Gastroesophageal sphincter (tissue), 4 donors: ENCODE data around the gene CCDC146. TPM values are rescaled to one million over a fixed set of nuclear protein-coding genes. Genes with fewer than 3 reads are reported as not detected.

ENCODE experiments used
- ATAC-seq: fragments of 150-250 bp; one replicate; pipeline ENCODE4 v1.9.1; 2016; ENCODE audit warnings: mild to moderate bottlenecking, moderate library complexity
- H3K27ac ChIP-seq, 4 donors: fragments of 200-600 bp; sonication (generic) in 3 of 4; 1 replicate in 3 of 4; 2 replicates in 1 of 4; pipeline ENCODE4 v1.5.1; 2016 to 2019
- H3K27me3 ChIP-seq: fragments of 200-600 bp; sonication (generic); one replicate; pipeline ENCODE4 v1.5.1; 2019
- H3K36me3 ChIP-seq, 2 donors: fragments of 200-600 bp; sonication (generic); one replicate each; pipeline ENCODE4 v1.5.1; 2019; ENCODE audit warnings: control low read depth in 1 of 2
- H3K4me1 ChIP-seq, 3 donors: fragments of 200-600 bp; sonication (generic); 1 replicate in 2 of 3; 2 replicates in 1 of 3; pipeline ENCODE4 v1.5.1; 2016 to 2019; ENCODE audit warnings: control low read depth in 2 of 3
- H3K4me3 ChIP-seq, 2 donors: fragments of 200-600 bp; sonication (generic); one replicate each; pipeline ENCODE4 v1.5.1; 2019; ENCODE audit warnings: mild to moderate bottlenecking in 1 of 2, moderate library complexity in 1 of 2
- H3K9me3 ChIP-seq, 3 donors: fragments of 200-600 bp; sonication (generic); one replicate each; pipeline ENCODE4 v1.5.1; 2017 to 2019; ENCODE audit warnings: control low read depth in 2 of 3
- CTCF ChIP-seq, 4 experiments: fragments of 200-600 bp in 2 of 4; fragments of 450-650 bp in 2 of 4; sonication (generic) in 1 of 4; IDR thresholded peaks; one replicate each; pipeline ENCODE4 v1.5.1; 2017 to 2019; ENCODE audit warnings: antibody characterized with exemption in 4 of 4, mild to moderate bottlenecking in 2 of 4, moderate library complexity in 2 of 4
- EP300 ChIP-seq: sonication (generic); formaldehyde crosslinking; IDR thresholded peaks from one replicate; pipeline ENCODE4 v1.6.1; 2017; ENCODE audit warnings: antibody characterized with exemption, mild to moderate bottlenecking
- POLR2A ChIP-seq, 2 donors: fragments of 450-650 bp; IDR thresholded peaks; one replicate each; pipeline ENCODE4 v1.6.1; 2017; ENCODE audit warnings: antibody characterized with exemption in 2 of 2, mild to moderate bottlenecking in 2 of 2, moderate library complexity in 1 of 2
- POLR2AphosphoS5 ChIP-seq: sonication (generic); formaldehyde crosslinking; IDR thresholded peaks from one replicate; pipeline ENCODE4 v1.6.1; 2017; ENCODE audit warnings: antibody characterized with exemption
- WGBS, 2 donors: methylation state at CpG; one replicate each; pipeline ENCODE4 v1.1.5; 2018; ENCODE audit warnings: low coverage in 1 of 2; 5-methylcytosine and 5-hydroxymethylcytosine counted together
- total RNA-seq, 4 donors: library from RNA; depleted of rRNA; stranded (reverse); fragments of >200 nt; gene quantifications; one replicate each; pipeline ENCODE4 v1.1.0, GENCODE V29; 2016

Gene CCDC146
- total RNA-seq, 4 donors from 2014 or later = 8.7 to 29.3 (median 20.1) TPM

- Histone ChIP-seq H3K36me3 (no peaks in the 10 kb centered on the region), H3K27ac (no peak overlapping the region), H3K4me3 (no peak overlapping the region), H3K9me3 (peaks cover 0 to 4% (median 0%) of the 10 kb centered on the region in 3 donors), H3K27me3 (no peaks in the 10 kb centered on the region), H3K4me1 (peaks cover 0 to 29% (median 0%) of the 10 kb centered on the region in 3 donors)
- no peak for ATAC-seq
- 58 to 81% methylated on average over 2 of the region's 2 CpGs for WGBS, 2 donors
- no peak for TF ChIP-seq POLR2AphosphoS5
Observed at GRCh38 chr7:77235276-77235675, 112.9 kb downstream of the CCDC146 start.

DNA sequence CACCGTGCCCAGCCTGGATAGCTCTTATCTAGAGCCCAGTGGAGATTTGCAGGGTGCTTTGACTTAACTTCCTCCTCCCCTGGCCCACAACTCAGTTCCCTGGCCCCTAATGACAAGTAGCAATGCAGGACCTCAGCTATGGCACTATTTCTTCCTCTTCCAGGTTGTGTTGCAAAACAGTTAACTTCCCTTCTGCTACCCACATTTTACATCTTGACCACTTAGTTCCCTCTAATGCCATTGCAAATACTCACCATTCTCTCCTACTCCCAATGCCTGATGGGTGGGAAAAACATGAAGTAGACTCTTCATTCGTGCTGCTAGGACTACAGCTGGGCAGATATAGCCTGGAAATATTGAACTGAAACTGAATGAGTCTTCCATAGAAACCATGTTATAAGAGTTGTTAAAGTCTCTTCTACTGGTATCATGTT is 116.3 kb downstream of the CCDC146 start:
- H3K36me3 ChIP-seq = no peaks in the 10 kb centered on the region
- no peak overlapping the region for H3K4me3 ChIP-seq
- H3K4me1 ChIP-seq = peaks cover 0 to 46% (median 3%) of the 10 kb centered on the region in 3 donors
- TF ChIP-seq EP300 (no peak), POLR2AphosphoS5 (no peak), POLR2A (IDR thresholded peaks at IDR 0.05) (no peak), CTCF (IDR thresholded peaks at IDR 0.05) (no peak)
- no peaks in the 10 kb centered on the region for H3K9me3 ChIP-seq
- peak; percentile 65 for ATAC-seq
- no peaks in the 10 kb centered on the region for H3K27me3 ChIP-seq
- peak overlapping the region in 3 of 4 donors; percentile 50 to 63 (median 57) for H3K27ac ChIP-seq
- 71 to 80% methylated on average over 1 of the region's 2 CpGs for WGBS, 2 donors

DNA sequence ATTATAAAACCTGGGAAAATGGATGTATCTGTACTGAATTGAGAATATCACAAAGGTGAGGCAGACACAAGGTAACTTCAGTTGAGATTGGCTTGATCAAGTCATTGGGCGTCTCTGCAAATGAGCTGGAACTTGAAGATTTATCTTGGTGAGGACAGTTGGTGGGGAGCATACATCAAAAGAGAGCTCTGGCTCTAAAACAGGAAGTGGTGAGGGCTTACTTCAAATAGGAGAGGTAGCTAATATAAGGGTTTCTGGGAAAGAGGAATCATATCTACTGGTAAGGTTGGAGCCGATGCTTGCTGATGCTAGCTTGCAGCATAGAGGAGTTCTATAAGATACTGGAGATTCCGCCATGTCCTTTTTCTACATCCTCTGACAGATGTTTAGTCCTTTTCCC is 117.1 kb downstream of the CCDC146 start:
- Histone ChIP-seq H3K27ac (peak overlapping the region in 1 of 4 donors; percentile 57), H3K4me1 (peaks cover 0 to 52% (median 6%) of the 10 kb centered on the region in 3 donors)
- 70 to 94% methylated on average over 2 to 3 of the region's 3 CpGs for WGBS, 2 donors

GRCh38 chr7:77242068-77242467 is 119.7 kb downstream of the CCDC146 start:
- Histone ChIP-seq H3K36me3 (no peaks in the 10 kb centered on the region), H3K4me1 (peaks cover 4 to 78% (median 13%) of the 10 kb centered on the region in 3 donors), H3K4me3 (peak overlapping the region; percentile 21 to 37), H3K27me3 (no peaks in the 10 kb centered on the region), H3K9me3 (no peaks in the 10 kb centered on the region), H3K27ac (peak overlapping the region; percentile 81 to 95 (median 86))
- no peak for TF ChIP-seq POLR2A (IDR thresholded peaks at IDR 0.05)
- no peak for TF ChIP-seq POLR2AphosphoS5
- 33 to 69% methylated on average over 1 to 2 of the region's 2 CpGs for WGBS, 2 donors
- ATAC-seq = no peak

More for the DNA sequence above, 117.1 kb downstream of the CCDC146 start:
- Histone ChIP-seq H3K27me3 (no peaks in the 10 kb centered on the region), H3K4me3 (no peak overlapping the region), H3K9me3 (no peaks in the 10 kb centered on the region), H3K36me3 (no peaks in the 10 kb centered on the region)
- TF ChIP-seq POLR2A (IDR thresholded peaks at IDR 0.05) = no peak
- ATAC-seq = no peak

DNA sequence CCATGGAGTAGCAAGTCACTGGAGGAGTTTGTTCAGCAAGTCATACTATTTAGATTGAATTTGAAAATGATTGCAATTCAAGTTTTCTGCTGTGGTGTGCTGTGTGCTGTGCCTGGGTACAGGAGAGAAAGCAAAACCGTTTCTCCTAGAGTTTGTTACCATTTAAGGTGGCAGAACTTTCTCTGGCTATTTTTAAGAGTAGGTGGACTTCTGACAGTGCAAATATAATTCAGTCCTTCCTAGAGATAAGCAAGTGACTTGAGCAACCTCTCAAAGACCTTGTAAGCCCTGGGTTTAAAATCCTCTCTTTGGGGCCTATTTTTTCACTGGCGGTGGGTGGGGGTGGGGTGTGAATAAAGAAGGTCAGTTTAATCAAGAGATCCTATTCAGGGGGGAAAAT is 120.1 kb downstream of the CCDC146 start:
- Histone ChIP-seq H3K4me1 (peaks cover 4 to 74% (median 13%) of the 10 kb centered on the region in 3 donors), H3K36me3 (no peaks in the 10 kb centered on the region), H3K27ac (peak overlapping the region; percentile 81 to 95 (median 86)), H3K27me3 (no peaks in the 10 kb centered on the region), H3K9me3 (no peaks in the 10 kb centered on the region), H3K4me3 (peak overlapping the region; percentile 21 to 37)
- 11 to 49% methylated on average over 1 to 2 of the region's 2 CpGs for WGBS, 2 donors
- no peak for ATAC-seq
- TF ChIP-seq POLR2A (IDR thresholded peaks at IDR 0.05) (no peak), CTCF (IDR thresholded peaks at IDR 0.05) (no peak), EP300 (no peak), POLR2AphosphoS5 (no peak)

- H3K36me3 ChIP-seq = peaks cover 0 to 4% of the 10 kb centered on the region in 2 donors
- H3K4me1 ChIP-seq = peaks cover 4 to 56% (median 13%) of the 10 kb centered on the region in 3 donors
- no peaks in the 10 kb centered on the region for H3K27me3 ChIP-seq
- 76 to 81% methylated on average over 5 to 6 of the region's 6 CpGs for WGBS, 2 donors
- no peaks in the 10 kb centered on the region for H3K9me3 ChIP-seq
- no peak for TF ChIP-seq EP300
- ATAC-seq = no peak
- peak overlapping the region; percentile 63 to 95 (median 83) for H3K27ac ChIP-seq
- no peak overlapping the region for H3K4me3 ChIP-seq
Observed at GRCh38 chr7:77244222-77244934, 122.0 kb downstream of the CCDC146 start.
